Skeletal muscle tissue (tissue), 4 donors: ENCODE data around the gene ASRGL1. TPM values are rescaled to one million over a fixed set of nuclear protein-coding genes. Genes with fewer than 3 reads are reported as not detected.

Source experiments
- H3K27ac ChIP-seq: one replicate; pipeline ENCODE4 v1.7.0; 2013; ENCODE audit warnings: mild to moderate bottlenecking, low read depth, low read length, inconsistent platforms
- H3K27me3 ChIP-seq, 3 donors: one replicate each; pipeline ENCODE4 v1.7.0; 2013; ENCODE audit warnings: low read length in 3 of 3; ENCODE audit not compliant: control insufficient read depth in 3 of 3, insufficient read depth in 3 of 3
- H3K36me3 ChIP-seq, 3 donors: one replicate each; pipeline ENCODE4 v1.7.0; 2013; ENCODE audit warnings: low read length in 3 of 3; ENCODE audit not compliant: control insufficient read depth in 3 of 3, insufficient read depth in 3 of 3
- H3K4me1 ChIP-seq, 3 donors: one replicate each; pipeline ENCODE4 v1.7.0; 2013; ENCODE audit warnings: low read length in 3 of 3, mild to moderate bottlenecking in 3 of 3; ENCODE audit not compliant: control insufficient read depth in 3 of 3, insufficient read depth in 3 of 3
- H3K4me3 ChIP-seq, 3 donors: one replicate each; pipeline ENCODE4 v1.7.0; 2013; ENCODE audit warnings: low read length in 3 of 3
- H3K9ac ChIP-seq, 3 donors: one replicate each; pipeline ENCODE4 v1.7.0; 2013; ENCODE audit warnings: low read length in 3 of 3, mild to moderate bottlenecking in 3 of 3, moderate library complexity in 2 of 3, low read depth in 1 of 3
- H3K9me3 ChIP-seq, 3 donors: one replicate each; pipeline ENCODE4 v1.7.0; 2013; ENCODE audit warnings: low read length in 3 of 3; ENCODE audit not compliant: control insufficient read depth in 3 of 3
- total RNA-seq: library from RNA; depleted of rRNA; stranded (reverse); fragments of >200 nt; gene quantifications from one replicate; pipeline ENCODE4 v1.2.3, GENCODE V29; 2014
- donor health status: Osteomylitis.

The ASRGL1 gene
- total RNA-seq = 3.7 TPM

DNA sequence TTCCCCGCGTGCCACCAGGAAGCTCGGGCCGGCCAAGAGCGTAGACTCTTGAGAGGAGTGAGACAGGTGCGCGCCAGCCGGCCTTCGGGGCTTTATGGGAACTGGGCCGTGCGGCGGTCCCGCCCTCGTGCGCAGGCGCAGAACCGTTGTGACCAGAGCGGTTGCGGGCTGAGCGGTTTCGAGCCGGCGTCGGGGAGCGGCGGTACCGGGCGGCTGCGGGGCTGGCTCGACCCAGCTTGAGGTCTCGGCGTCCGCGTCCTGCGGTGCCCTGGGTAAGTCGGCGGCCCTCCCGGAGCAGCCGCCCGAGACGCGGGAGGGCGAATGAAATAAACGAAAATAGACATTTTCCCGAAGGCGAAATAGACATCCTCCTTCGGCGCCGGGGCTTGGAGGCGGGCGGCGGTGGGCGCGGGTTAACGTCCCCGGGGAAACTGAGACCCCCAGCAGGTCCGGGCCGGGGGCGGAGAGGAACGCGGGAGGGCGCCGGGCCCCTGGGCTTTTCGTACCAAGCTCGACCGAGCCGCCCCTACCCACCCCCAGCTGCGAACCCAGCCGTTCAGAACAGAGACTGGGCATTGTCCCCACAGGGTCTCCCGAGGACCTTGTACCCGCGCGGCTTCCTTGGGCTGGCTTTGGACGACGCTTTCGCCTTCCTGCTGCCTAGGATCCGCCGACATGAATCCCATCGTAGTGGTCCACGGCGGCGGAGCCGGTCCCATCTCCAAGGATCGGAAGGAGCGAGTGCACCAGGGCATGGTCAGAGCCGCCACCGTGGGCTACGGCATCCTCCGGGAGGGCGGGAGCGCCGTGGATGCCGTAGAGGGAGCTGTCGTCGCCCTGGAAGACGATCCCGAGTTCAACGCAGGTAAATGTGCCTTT is at the start of gene ASRGL1:
ASRGL1 (plus strand) TSS at position 146 of the 879 bp plus-strand sequence; CDS start at position 676, 530 bp downstream.
- Histone ChIP-seq H3K4me1 (peaks cover 6 to 7% (median 7%) of the 10 kb centered on the region in 3 donors), H3K9me3 (no peaks in the 10 kb centered on the region), H3K9ac (peak within 1 kb of the TSS; percentile 61 to 82 (median 68)), H3K27me3 (peaks cover 0 to 11% (median 3%) of the 10 kb centered on the region in 3 donors), H3K4me3 (peak within 1 kb of the TSS; percentile 60 to 82 (median 75)), H3K36me3 (no peaks in the 10 kb centered on the region), H3K27ac (no peak within 1 kb of the TSS)

DNA sequence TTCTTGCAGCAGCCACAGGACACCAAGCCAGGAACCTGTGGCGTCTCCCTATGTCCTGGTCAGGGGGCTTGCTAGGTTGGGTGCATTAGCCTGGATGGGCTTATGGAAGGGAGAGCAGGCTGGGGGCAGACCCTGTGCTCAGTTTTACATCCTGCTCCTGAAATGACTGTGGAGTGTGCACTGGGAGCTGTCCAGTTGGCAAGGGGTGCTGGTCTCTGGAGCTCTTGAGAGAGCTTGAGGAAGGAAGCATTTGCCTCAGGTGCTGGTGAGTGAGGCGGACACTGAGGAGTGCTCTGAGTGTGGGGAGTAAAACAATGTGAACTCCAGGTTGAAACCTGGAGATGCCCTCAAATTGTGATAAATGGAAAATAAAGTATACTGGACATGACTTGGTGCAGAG is 41.7 kb upstream of the ASRGL1 start:
- peaks cover 4 to 18% (median 9%) of the 10 kb centered on the region in 3 donors for H3K27me3 ChIP-seq
- no peaks in the 10 kb centered on the region for H3K36me3 ChIP-seq
- H3K4me3 ChIP-seq = no peak overlapping the region
- H3K4me1 ChIP-seq = no peaks in the 10 kb centered on the region
- no peaks in the 10 kb centered on the region for H3K9me3 ChIP-seq
- H3K9ac ChIP-seq = no peak overlapping the region
- H3K27ac ChIP-seq = no peak overlapping the region

DNA sequence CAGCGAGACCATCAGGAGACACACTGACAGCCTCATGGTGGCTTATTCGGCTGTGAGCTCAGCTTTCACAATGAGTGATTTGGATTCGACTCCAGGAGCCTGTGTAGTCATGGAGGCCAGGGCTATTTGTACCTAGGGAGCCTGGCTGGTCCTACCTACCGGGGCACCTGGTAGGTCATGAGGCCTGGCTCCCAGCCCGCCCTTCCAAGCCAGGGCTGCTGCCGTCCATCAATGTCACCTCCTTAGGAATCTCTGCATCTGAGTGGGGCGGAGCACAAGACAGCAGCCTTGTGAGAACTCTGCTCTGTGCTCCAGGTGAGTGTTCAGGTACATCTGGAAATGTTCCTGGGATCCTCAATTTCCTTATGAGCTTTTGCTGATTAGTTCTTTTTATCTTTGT is 38.3 kb upstream of the ASRGL1 start, which contains the start of gene SCGB1D4:
SCGB1D4 (minus strand) TSS at position 101 of the 400 bp plus-strand sequence; CDS start at position 36, 65 bp downstream.
- Histone ChIP-seq H3K4me3 (no peak within 1 kb of the TSS), H3K9ac (no peak within 1 kb of the TSS), H3K27me3 (peaks cover 4 to 22% (median 9%) of the 10 kb centered on the region in 3 donors)

DNA sequence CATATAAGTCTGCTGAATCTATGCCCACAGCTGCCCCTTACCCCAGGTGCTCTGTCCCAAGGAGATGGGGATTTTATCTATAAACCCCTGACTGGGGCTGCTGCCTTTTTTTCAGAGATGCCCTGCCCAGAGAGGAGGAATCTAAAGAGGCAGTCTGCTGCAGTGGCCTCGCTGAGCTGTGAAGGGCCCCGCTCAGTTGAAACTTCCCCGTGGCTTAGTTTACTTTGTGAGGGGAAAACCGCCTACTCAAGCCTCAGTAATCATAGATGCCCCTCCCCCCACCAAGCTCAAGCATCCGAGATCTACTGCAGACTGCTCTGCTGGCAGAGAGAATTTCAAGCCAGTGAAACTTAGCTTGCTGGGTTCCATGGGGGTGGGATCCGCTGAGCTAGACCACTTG is 31.0 kb upstream of the ASRGL1 start:
- no peak overlapping the region for H3K4me3 ChIP-seq

More for the DNA sequence above, 38.3 kb upstream of the ASRGL1 start, which contains the start of gene SCGB1D4:
- H3K36me3 ChIP-seq = no peaks in the 10 kb centered on the region
- H3K9me3 ChIP-seq = no peaks in the 10 kb centered on the region
- H3K27ac ChIP-seq = no peak within 1 kb of the TSS
- H3K4me1 ChIP-seq = no peaks in the 10 kb centered on the region

DNA sequence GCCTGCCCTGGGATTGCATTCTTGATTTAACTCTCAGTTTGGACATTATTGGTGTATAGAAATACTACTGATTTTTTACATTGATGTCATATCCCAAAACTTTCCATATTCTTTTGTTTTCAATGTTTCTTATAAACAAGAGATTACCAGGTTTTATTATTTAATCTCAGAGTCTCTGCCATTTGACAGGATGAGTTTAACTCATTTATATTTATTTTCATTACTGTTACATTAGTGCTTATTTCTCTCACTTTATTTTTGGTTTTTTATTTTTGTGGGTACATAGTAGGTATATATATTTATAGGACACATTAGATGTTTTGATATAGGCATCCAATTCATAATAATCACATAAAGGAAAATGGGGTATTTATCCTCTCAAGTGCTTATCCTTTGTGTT is 29.3 kb upstream of the ASRGL1 start:
- H3K36me3 ChIP-seq = no peaks in the 10 kb centered on the region
- peaks cover 0 to 5% (median 0%) of the 10 kb centered on the region in 3 donors for H3K9me3 ChIP-seq
- no peak overlapping the region for H3K27ac ChIP-seq
- H3K4me1 ChIP-seq = no peaks in the 10 kb centered on the region
- H3K27me3 ChIP-seq = peaks cover 0 to 6% (median 3%) of the 10 kb centered on the region in 3 donors
- H3K4me3 ChIP-seq = no peak overlapping the region
- no peak overlapping the region for H3K9ac ChIP-seq

More for the DNA sequence above, 31.0 kb upstream of the ASRGL1 start:
- H3K4me1 ChIP-seq = no peaks in the 10 kb centered on the region
- H3K9ac ChIP-seq = no peak overlapping the region
- H3K36me3 ChIP-seq = no peaks in the 10 kb centered on the region
- peaks cover 0 to 5% (median 0%) of the 10 kb centered on the region in 3 donors for H3K9me3 ChIP-seq
- peaks cover 0 to 5% (median 0%) of the 10 kb centered on the region in 3 donors for H3K27me3 ChIP-seq
- H3K27ac ChIP-seq = no peak overlapping the region

DNA sequence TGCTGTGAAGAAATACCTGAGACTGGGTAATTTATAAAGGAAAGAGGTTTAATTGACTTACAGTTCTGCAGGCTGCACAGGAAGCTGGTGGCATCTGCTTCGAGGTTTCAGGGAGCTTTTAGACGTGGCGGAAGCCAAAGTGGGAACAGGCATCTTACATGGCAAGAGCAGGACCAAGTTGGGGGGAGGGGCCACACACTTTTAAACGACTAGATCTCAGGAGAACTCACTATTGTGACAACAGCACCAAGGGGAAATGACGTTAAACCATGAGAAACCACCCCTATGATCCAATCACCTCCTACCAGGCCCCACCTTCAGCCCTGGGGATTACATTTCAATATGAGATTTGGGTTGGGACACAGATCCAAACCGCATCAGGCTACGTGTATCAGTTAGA is 27.3 kb upstream of the ASRGL1 start:
- Histone ChIP-seq H3K4me3 (no peak overlapping the region), H3K9ac (no peak overlapping the region), H3K27me3 (peaks cover 0 to 11% (median 10%) of the 10 kb centered on the region in 3 donors), H3K4me1 (no peaks in the 10 kb centered on the region), H3K27ac (no peak overlapping the region), H3K36me3 (no peaks in the 10 kb centered on the region), H3K9me3 (peaks cover 0 to 5% (median 0%) of the 10 kb centered on the region in 3 donors)

DNA sequence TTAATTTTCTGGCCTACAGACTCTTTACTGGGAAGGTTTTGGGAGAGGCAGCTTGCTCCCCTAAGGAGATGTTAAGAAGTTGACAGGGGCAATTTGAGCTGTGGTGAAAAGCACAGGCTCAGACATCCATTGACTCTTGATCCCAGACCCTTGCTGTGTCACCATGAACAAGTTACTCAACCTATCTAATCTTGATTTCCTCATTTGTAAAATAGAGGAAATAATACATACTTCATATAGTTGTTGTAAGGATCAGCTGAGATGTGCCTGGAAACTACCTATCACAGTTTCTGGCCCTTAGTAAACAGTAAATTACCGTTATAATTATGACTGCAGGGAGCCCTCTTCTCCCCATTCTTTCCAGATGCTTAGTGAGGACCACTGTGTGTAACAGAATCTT is 21.8 kb upstream of the ASRGL1 start:
- H3K4me3 ChIP-seq = no peak overlapping the region
- H3K9me3 ChIP-seq = no peaks in the 10 kb centered on the region
- peaks cover 0 to 11% (median 8%) of the 10 kb centered on the region in 3 donors for H3K27me3 ChIP-seq
- no peaks in the 10 kb centered on the region for H3K4me1 ChIP-seq
- no peaks in the 10 kb centered on the region for H3K36me3 ChIP-seq
- H3K9ac ChIP-seq = no peak overlapping the region
- H3K27ac ChIP-seq = no peak overlapping the region

DNA sequence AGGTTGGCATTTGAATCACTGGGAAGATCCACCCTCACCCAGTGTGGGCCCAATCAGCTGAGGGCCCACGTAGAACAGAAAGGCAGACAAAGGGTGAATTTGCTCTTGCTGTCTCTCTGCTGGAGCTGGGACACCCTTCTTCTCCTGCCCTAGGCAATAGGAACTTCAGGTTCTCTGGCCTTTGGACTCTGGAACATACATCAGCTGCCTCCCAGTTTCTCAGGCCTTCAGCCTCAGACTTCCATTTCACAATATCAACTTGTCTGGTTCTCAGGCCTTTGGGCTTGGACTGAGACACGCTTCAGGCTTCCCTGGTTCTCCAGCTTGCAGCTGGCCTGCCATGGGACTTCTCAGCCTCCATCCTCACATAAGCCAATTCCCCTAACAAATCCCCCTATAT is 14.7 kb upstream of the ASRGL1 start:
- Histone ChIP-seq H3K9ac (no peak overlapping the region), H3K27ac (no peak overlapping the region), H3K27me3 (peaks cover 0 to 6% (median 5%) of the 10 kb centered on the region in 3 donors), H3K9me3 (no peaks in the 10 kb centered on the region), H3K4me3 (no peak overlapping the region), H3K4me1 (peaks cover 0 to 2% (median 0%) of the 10 kb centered on the region in 3 donors), H3K36me3 (no peaks in the 10 kb centered on the region)

DNA sequence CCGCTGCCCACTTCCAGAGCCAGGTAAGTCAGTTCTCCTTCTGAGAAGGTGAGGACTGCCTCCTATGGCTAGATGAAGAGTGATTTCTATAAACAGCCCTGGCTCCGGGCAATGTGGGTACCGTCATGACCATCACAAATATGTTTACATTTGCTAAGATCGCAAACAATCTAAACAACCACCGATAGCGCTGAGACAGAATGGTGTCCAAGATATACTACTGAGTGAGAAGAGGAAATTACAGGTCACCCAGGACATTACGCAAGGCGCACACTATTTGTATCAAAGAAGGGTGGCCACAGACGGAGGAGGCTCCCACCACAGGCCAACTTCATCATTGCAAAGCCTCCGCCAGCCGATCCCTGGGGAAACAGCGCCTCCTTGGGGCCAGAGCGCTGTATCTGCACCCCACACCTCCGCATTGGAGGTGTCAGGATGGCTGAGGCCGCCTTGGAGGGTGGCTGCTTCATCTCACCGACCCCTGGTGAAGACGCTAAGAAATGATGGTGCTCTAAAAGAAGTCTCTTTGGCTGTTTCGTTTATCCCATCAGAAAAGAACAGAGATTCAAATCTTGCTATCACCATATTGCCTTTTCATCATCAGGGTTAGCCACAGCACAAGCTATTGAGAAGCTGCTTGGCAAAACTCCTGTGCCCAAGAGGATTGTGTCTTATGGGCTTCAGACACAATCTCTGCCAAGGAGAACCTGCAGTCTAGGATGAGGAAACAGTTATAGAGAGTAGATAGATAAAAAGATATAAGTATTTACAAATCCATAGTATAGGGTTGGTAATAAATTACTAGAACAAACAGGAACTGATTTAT is 12.3 kb upstream of the ASRGL1 start:
- H3K4me3 ChIP-seq = no peak overlapping the region
- peaks cover 0 to 6% (median 5%) of the 10 kb centered on the region in 3 donors for H3K27me3 ChIP-seq
- no peaks in the 10 kb centered on the region for H3K36me3 ChIP-seq
- no peak overlapping the region for H3K27ac ChIP-seq
- H3K9ac ChIP-seq = no peak overlapping the region
- H3K4me1 ChIP-seq = peaks cover 0 to 2% (median 0%) of the 10 kb centered on the region in 3 donors
- no peaks in the 10 kb centered on the region for H3K9me3 ChIP-seq
